GM12873 (cell line): Measurements from ENCODE around the gene POC5.

Source experiments
- CTCF ChIP-seq: IDR thresholded peaks from 2 replicates; pipeline ENCODE4 v1.5.1; 2012; ENCODE audit warnings: low read depth, mild to moderate bottlenecking, moderate library complexity, low read length, control low read depth; ENCODE audit not compliant: insufficient read depth; ENCODE audit errors: missing control alignments

POC5 gene

DNA sequence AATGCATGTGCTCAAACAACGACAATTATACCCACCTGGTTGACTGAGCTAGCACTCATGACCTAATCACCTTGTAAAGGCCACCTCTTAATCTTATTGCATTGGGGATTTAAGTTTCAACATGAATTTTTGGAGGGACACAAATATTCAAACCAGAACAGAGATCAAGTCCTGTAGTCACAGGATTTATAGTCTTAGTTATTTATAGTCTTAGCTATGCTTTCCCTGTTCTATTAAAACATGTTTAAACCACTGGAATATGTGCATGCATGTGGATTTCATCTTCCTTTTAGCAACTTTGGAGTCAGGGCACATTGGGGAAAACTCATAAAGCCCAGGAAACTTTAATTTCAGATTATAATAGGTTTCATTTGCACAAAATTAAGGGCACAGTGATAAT, 79.3 kb downstream of the POC5 start:
- no peak for TF ChIP-seq CTCF

GRCh38 chr5:75632321-75632720, 84.9 kb downstream of the POC5 start:
- TF ChIP-seq CTCF = no peak

GRCh38 chr5:75630875-75631274, 86.4 kb downstream of the POC5 start:
- no peak for TF ChIP-seq CTCF

DNA sequence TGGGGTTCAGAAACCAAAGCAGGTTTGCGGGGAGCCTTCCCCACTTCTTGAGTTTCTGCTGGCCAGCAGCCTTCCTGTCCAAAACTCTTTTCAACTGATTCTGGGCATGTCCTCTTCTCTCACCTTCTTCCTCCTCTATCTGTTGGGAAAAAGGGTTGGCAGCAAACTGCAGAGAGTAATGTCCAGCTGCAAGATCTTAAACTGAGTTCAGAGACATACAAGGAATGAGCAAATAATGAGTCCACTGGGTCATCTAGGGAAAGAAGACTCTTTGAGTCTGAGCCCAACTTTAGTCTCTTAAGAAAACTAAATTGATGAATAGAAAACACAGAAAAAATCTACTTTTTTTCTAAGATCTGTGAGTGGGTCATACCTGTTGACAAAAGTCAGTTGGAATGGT, 89.4 kb downstream of the POC5 start:
- no peak for TF ChIP-seq CTCF

- no peak for TF ChIP-seq CTCF
Observed at GRCh38 chr5:75626959-75627358, 90.3 kb downstream of the POC5 start.
